Limb (tissue), 2 donors: ENCODE results near the gene ALDH1L2.
A peak's percentile ranks its signal among the peaks of the same experiment; 100 is the strongest.
"Not testable (repeated sequence)": the region's sequence is repeated elsewhere in the genome, so short reads cannot be mapped to it uniquely, and the experiment has no call there.

Experiments
- DNase-seq, 2 donors: peaks; one replicate each; pipeline ENCODE4 v3.0.0-alpha.2; 2016; ENCODE audit errors: extremely low spot score in 2 of 2

ALDH1L2 gene

DNA sequence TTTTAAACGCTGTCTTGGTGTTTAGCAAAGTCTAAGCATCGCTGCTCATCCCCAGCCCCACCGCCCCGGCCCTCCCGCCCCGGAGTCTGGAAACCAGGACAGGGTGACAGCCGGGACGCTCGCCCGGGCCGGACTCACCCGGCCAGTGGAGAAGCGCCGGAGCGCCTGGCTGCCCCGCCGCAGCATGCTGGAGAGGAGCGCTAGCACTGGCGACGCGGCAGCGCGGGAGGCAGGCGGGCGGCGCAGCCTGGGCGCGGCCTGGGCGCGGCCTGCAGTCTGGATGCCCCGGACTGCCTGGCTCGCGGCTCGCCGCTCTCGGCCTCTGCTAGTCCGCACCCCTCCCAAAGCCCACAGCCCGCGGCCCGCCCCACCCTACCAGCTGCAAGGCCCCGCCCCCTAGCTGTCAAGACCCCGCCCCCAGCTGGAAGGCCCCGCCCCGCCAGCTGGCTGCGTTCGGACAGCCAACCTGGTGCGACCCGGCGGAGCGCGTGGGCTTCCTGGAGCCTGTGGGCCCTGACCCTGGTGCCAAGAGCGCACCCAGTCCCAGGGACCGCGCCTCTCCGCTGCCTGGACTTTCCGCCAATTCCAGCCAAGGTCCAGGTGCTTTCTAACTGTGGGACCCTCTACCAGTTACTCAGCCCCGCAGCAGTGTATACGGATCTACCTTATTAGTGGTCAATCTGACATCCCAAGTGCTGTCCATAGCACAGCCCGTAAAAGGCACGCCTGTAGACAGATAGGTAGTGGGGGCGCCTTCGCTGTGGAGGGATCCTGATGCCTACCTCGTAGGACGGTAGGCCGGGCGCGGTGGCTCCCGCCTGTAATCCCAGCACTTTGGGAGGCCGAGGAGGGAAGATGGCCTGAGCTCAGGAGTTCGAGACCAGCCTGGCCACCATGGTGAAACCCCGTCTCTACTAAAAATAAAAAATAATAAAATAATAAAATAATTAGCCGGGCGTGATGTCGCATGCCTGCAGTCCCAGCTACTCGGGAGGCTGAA lies at the start of gene ALDH1L2:
Gene ALDH1L2 (minus strand): TSS at position 208 of the 1,000 bp plus-strand sequence. CDS start 22 bp downstream, at position 186.
- peak; percentile 47 to 86 for DNase-seq

DNA sequence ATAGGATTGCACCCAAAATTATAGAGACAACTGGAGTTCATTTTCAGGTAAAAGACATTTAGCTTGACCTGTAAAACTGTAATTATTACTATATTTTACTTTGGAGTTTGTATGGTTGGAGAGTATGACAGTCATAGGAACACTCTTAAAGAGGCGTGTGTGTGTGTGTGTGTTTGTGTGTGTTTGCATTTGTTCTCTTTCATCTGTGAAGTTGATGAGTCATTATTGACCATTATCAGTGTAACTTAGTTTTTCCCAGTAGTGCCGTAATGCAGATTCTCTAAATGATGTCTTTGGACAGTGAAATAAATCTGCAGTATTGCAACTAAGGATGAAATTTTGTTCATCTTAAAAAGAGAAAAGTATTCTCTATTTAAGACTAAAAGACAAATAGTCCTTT lies 36.3 kb upstream of the ALDH1L2 start:
- no peak for DNase-seq

DNA sequence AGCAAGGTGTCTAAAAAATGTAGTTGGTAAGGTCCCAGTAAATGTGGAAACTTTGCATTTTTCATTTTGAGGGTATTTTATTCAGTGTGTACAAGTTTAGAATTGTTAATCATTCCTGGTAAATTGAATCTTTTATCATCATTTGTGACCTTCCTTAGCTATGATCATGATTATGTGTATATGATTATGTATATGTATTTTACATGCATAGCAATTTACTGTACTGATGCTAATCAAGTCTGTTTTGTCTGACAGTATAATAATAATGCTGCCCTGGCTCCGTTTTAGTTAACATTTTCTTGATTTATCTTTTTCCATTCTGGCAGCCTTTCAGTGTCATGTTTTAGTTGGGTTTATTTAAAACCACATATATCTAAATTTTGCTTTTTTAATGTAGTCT lies 32.7 kb upstream of the ALDH1L2 start:
- no peak for DNase-seq

DNA sequence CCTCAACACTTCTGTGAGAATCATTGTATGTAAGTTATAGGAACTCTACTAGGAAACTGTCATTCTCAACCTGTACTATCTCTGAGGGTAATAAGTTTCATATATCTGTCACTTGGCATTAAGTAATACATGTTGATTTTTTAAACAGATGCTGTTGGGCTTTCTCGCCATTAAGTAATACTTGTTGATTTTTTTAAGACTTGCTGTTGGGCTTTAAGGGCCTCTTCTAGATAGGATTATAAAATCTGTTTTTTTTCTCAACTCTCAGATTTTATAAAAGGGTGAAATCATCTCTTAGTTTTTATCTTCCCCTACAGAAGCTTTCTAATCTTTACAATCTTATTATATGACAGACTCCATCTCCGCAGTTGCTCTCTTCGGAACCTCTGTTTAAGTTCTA lies 28.8 kb upstream of the ALDH1L2 start:
- no peak for DNase-seq

DNA sequence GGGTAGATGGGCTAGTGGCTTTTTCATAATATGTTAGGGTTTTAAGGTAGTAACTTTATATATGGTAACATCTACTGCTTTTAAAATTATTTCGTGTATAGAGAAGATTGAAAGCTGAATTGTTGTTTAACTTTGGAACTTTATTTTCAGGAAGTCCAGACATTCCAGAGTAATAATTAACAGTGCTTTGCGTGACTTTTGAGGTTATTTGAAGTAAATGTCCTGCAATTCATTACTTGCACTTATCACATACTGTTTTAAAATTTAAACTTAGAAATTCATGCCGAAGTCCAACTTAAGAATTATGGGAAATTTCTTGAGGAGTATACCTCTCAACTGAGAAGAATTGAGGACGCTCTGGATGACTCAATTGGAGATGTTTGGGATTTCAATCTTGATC lies 26.6 kb upstream of the ALDH1L2 start:
- DNase-seq, result no peak

DNA sequence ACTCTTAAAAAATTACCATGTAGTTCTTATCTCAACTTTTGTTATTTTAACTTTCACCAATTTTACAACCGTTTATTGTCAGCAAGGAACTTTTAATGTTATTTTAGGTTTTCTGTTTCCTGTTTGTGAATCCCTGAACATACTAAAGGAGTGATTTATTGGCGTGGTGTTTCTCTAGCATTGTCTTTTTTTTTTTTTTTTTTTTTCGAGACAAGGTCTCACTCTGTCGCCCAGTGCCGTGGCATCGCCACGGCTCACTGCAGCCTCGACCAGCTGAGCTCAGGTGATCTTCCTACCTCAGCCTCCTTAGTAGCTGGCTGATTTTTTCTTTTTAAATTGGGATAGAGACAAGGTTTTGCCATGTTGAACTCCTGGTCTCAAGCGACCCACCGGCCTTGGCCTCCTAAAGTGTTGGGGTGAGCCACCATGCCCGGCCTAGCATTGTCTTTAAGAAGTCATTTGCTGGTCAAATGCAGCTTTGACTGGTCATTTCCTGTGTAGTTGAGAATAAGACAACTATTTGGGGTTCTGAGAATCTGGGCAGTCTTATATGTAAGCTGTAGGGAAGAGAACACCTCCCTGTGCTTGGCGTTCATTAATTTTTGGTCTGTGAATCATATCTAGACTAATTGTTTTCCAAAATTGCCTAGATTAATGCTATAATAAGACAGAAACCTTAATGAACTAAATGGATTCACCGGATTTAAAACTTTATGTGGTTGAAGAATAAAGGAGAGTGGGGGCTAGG lies 25.4 kb upstream of the ALDH1L2 start:
- no peak for DNase-seq

DNA sequence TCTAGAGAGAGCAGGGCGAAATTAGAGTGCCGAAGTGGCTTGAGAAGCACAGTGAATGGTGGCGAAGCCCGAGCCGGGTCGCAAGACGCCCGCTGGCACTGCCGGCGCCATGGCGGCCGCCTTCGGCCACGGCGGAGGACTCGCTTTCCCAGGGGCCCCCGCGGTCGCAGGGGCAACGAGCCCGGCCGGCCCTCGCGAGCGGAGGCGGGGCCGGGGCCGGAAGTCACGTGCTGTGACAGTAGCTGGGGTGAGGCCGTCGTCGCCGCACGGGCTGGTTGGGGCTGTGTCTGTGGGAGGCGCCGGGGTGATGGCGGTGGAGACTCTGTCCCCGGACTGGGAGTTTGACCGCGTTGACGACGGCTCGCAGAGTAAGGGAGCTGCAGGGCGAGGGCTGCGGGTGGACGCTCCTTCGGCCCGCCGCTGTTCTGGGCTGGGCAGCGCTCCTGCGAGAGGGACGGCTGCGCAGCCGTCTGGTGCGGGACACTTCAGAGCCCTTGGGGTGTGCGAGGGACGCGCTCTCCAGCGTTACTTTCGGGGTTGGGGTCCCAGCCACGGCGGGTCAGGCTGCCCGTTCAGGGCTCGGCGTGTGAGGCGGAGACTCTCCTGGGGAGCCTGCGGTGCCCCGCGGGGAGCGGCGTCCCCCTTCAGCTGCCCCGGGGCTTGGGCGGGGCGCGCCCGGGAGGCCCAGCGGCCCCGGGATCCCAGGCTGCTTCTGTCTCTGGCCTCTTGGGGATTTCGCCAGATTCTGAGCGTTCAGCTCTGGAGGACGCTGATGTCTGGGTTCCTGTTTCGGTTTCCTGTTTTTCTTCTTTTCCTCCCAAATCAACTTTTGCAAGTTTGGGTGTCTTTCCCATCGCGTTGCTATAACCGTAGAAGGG lies 23.5 kb upstream of the ALDH1L2 start, which contains the start of gene WASHC4:
Gene WASHC4 (plus strand): TSS at position 238 of the 878 bp plus-strand sequence. CDS start 70 bp downstream, at position 308.
- peak; percentile 93 to 96 for DNase-seq

DNA sequence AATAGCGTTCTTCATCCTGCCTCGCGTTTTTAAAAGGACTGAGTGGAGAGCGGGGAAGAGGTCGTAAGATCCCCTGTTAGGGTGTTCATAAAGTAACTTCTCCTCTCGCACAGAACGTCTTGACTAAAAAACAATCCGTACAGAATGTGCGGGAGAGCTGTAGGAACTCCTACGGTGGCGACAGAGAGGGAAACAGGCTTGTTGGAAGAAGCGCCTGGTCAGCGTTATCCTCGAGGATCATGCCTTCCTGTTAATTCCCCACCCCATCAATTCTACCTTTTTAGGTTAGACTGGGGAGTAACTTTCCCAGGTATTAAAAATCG lies 22.9 kb upstream of the ALDH1L2 start:
- DNase-seq, result no peak

DNA sequence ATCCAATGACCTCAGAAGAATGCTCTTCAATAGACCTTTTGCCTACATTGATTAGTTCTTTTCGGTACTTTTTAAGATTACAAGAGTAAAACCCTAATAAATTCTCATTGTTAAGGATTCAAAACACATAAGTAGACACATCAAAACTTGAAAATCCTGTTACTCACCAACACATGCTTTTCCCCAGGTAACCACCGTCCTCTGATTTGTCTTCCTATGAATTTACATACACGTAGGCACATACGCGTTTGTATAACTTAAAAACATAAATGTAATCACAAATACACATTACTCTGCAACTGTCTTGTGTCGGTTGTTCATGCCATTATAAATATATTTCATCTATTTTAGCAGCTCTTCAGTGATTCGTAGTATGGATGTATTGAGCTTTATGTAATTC lies 22.4 kb upstream of the ALDH1L2 start:
- no peak for DNase-seq

DNA sequence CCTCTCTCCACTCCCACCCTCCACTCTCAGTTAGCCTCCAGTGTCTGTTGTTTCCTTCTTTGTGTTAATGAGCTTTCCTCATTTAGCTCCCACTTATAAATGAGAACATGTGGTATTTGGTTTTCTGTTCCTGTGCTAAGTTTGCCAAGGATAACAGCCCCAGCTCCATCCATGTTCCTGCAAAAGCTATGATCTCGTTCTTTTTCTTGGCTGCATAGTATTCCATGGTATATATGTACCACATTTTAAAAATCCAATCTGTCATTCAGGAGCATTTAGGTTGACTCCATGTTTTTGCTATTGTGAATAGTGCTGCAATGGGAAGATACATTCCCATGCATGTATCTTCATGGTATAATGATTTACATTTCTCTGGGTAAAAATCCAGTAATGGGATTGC lies 20.5 kb upstream of the ALDH1L2 start:
- DNase-seq, result no peak

DNA sequence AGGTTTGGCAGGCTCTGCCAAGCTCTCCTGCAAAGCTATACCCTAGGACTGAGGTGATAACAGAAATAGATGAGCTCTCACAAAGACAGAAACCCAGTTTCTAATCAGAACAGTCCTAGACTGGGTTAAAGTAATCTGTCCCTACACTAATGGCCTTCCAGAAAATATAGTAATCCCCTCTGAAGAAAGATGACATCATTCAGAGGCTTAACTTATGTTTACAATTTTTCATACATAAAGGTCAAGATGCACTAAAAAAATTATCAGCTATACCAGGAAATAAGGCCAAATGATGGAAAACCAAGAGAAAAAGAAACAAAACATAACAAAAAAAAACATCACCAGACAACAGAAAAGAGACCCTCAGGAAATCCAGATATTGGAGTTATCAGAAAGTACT lies 18.4 kb upstream of the ALDH1L2 start:
- no peak for DNase-seq

DNA sequence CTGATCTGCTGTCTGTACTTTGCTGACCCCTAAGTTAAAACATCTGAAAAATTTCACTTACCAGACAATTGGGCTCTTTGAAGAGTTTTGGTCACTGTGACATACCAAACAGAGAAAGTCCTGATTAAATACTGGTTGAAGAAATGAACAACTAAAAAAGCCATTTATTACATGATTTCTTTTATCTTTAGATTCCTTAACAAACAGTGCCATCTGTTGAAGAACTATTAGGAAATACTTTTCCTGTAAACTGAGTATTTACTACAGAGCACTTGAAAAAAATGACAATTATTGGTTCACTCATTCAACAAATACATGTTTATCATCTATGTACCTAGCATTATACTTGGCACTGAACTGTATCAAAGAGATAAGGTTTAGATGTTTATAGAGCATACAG lies 16.7 kb upstream of the ALDH1L2 start:
- DNase-seq, result peak in 1 of 2 donors; percentile 29

DNA sequence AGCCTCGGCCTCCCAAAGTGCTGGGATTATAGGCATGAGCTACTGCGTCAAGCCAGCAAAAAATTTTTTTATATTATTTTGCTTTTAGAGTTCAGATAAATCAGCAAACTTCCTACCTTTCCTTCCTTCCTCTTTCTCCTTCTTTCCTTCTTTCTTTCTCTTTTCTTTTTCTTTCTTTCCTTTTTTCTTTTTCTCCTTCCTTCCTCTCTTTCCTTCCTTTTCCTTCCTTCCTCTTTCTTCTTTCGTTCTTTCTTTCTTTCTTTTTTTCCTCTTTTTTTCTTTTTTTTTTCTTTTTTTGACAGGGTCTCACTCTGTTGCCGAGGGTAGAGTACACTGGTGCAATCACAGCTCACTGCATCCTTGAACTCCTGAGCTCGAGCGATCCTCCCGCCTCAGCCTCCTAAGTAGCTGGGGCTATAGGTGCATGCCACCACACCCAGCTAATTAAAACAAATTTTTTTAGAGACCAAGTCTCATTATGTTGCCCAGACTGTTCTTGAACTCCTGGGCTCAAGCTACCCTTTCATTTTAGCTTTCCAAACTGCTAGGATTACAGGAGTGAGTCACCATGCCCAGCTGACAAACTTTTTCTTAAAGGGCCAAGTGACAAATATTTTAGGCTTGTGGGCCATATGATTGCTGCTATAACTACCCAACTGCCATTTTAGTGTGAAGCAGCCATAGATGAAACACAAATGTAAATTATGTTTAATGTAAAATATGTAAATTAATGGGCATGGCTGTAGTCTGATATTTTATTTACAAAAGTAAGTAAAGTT lies 16.1 kb upstream of the ALDH1L2 start:
- DNase-seq, result no peak

DNA sequence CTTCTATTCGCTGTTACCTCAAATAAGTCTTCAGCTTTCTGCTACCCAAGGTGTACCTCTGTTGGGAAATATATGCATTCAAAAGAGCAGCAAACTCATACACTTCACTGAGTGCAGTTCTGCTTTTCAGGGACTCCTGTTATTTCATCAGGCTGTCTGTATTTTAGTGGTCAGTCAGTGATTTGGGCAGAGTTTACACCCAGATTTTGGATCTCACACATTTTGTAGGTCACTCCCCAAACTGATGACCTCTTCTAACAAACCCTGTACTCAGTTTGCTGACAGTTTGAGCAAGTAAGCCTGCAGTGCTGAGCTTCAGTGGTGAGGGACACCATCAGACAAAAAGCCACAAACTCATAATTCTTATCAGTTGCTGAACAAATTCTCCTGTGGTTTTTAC lies 15.1 kb upstream of the ALDH1L2 start:
- no peak for DNase-seq

DNA sequence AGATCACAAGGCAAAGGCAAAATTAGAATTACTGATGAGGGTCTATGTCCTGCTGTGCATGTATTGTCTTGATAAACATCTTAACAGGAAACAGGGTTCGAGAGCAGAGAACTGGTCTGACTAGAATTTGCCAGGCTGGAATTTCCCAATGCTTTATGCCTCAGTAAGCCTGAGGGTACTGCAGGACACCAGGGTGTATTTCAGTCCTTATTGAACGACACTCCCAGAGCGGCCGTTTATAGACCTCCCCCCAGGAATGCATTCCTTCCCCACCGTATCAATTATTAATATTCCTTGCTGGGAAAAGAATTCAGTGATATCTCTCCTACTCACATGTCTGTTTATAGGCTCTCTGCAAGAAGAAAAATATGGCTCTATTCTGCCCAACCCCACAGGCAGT lies 11.1 kb upstream of the ALDH1L2 start:
- not testable (repeated sequence) for DNase-seq

DNA sequence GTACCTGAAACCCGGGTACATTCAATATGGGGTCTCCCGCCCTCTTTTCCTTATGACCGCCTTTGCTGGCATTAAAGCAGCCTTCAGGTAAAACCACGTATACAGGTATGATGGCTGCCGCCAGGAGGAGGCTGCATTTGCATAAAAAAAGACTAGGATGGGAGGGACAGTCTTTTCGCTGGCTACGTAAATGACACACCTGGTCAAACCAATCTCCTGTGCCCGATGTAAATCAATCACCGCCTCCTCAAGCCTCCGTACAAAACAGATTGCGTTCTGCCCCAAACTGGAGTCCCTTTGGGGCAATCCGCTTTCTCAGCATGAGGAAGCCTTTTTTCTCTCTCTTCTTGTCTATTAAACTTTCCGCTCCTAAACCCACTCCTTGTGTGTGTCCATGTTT lies 8.1 kb upstream of the ALDH1L2 start:
- DNase-seq, result no peak

DNA sequence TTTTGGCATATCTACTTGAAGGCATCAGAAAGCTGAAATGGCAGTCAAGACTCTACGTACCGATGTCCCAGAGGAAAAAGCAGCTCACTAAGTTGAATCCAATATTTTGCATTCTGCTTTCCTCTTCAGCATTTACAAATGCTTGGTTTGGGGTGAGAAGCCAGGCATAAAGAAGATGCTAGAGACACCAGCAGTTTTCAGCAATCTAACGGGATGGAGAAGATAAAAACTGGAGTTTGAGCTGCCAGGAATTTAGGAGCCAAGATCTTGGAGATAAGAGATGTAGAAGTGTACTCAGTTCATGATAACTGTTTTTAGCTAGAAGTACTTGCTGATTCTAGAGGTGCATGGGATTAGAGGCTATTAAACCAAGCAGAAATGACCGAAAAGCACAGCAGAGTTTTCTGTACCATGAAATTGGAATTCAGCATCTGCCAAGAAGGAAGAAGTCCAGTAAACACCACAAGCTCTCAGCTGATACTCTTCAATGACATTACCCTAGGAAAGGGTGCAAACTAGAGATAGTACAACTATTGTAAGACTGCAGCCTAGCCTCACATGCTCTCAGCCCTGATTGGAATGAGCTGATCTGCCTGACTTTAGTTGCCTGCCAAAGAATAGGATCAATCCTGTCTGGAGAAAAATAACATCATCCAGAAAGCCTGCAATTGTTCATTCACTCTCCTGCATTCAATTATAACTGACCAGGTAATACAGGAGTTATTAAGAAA lies 7.4 kb upstream of the ALDH1L2 start:
- no peak for DNase-seq

DNA sequence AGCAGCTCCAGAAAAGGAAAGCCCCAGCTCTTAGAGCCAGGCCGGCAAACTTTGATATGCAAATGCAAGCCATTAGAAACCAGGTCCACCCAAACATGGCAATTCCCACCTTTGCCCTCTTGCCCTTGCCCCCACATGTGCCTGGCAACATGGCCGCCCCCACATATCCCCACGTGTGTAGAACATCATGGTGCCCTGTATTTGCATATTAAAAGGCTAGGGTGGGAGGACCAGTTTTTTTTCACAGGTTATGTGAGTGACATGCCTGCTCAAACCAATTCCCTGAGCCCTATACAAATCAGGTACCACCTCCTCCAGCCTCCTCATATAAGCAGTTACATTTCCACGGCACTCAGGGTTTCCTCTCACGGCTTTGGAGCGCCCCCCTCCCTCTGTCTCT lies 6.1 kb upstream of the ALDH1L2 start:
- no peak for DNase-seq

DNA sequence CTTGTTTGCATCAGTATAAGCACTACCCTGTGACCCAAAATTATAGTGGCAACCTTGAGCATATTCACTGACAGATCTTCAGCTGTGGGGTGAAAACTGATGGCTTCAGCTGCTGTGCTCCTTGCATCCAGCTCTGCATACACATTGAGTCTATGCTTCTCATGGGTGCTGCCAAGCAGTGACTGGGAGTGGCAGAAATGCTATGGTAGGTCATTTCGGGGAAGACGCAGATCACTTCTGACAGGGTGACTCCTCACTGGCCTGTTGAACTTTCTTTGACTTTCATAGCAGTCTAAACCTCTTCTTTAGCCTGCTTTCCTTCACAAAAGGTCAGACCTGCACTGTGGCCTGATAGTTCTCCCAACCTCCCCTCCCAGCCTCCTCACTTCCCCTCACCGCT lies 5.6 kb upstream of the ALDH1L2 start:
- no peak for DNase-seq

DNA sequence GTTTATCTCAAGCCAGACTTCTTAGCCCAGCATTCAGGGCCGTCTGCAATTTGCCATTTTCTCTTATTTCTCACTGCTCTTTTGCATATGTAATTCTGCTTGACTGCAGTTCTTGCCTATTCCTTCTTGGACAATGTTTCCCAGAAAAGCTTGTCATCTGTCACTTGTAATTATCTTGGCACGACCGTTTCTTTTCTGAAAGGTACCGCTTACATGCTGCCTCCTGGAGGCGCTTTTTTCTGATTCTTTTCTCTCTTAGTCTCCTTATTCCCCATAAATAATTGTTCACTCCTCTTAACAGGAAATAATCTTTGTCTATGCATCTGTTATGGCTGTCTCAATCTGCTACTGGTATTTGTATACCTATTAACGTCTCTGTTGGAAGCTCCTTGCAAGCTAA lies 1.2 kb upstream of the ALDH1L2 start:
- DNase-seq, result no peak
